M059J (cell line): ENCODE measurements around the gene CRIM1. TPM values are rescaled to one million over a fixed set of nuclear protein-coding genes. Genes with fewer than 3 reads are reported as not detected.
A peak's percentile ranks its signal among the peaks of the same experiment; 100 is the strongest.

ENCODE experiments used
- DNase-seq: peaks from one replicate; pipeline ENCODE4 v3.0.0-alpha.2; 2012; ENCODE audit warnings: low read depth
- total RNA-seq: library from RNA; depleted of rRNA; stranded (reverse); fragments of >200 nt; shearing (Covaris generic); gene quantifications from 2 replicates; pipeline ENCODE4 v1.2.3, GENCODE V29; 2014

Gene CRIM1
- total RNA-seq, 1 experiment from 2014 or later: 186 TPM

GRCh38 chr2:36516136-36516870, 160.7 kb downstream of the CRIM1 start:
- DNase-seq: no peak

- DNase-seq: no peak
These were observed 164.9 kb downstream of the CRIM1 start for GRCh38 chr2:36520431-36520830.

- DNase-seq: no peak
These were observed 167.6 kb downstream of the CRIM1 start for GRCh38 chr2:36523153-36523552.

- no peak for DNase-seq
These were observed 169.7 kb downstream of the CRIM1 start for GRCh38 chr2:36525245-36525644.

- DNase-seq: no peak
These were observed 170.6 kb downstream of the CRIM1 start for GRCh38 chr2:36526226-36526625.

- DNase-seq: no peak
These were observed 172.7 kb downstream of the CRIM1 start for GRCh38 chr2:36528274-36528673.

GRCh38 chr2:36528766-36529392, 173.3 kb downstream of the CRIM1 start:
- DNase-seq: no peak

- peak; percentile 32 for DNase-seq
These were observed 174.8 kb downstream of the CRIM1 start for GRCh38 chr2:36530178-36530982.

- DNase-seq: no peak
These were observed 175.4 kb downstream of the CRIM1 start for GRCh38 chr2:36530983-36531354.

- no peak for DNase-seq
These were observed 178.8 kb downstream of the CRIM1 start for GRCh38 chr2:36534275-36534799.

GRCh38 chr2:36535099-36535498, 179.5 kb downstream of the CRIM1 start:
- no peak for DNase-seq

- DNase-seq: no peak
These were observed 181.2 kb downstream of the CRIM1 start for GRCh38 chr2:36536776-36537175.

GRCh38 chr2:36538335-36538734, 182.8 kb downstream of the CRIM1 start:
- peak; percentile 38 for DNase-seq

GRCh38 chr2:36539631-36540030, 184.1 kb downstream of the CRIM1 start:
- peak; percentile 62 for DNase-seq

- no peak for DNase-seq
These were observed 185.6 kb downstream of the CRIM1 start for GRCh38 chr2:36540986-36541754.

- no peak for DNase-seq
These were observed 186.5 kb downstream of the CRIM1 start for GRCh38 chr2:36541891-36542595.

- DNase-seq: no peak
These were observed 189.2 kb downstream of the CRIM1 start for GRCh38 chr2:36544638-36545338.

GRCh38 chr2:36545871-36546416, 190.4 kb downstream of the CRIM1 start:
- DNase-seq: peak; percentile 47

- no peak for DNase-seq
These were observed 192.3 kb downstream of the CRIM1 start for GRCh38 chr2:36547906-36548305.

- peak; percentile 63 for DNase-seq
These were observed 193.6 kb downstream of the CRIM1 start for GRCh38 chr2:36549165-36549574.
